Epithelial cell of esophagus (primary cell): ENCODE measurements around the gene HOXA11.

ENCODE experiments used
- DNase-seq: peaks from one replicate; pipeline ENCODE4 v3.0.0; 2010; ENCODE audit warnings: low read depth
- H3K4me3 ChIP-seq: 2 replicates; pipeline ENCODE4 v1.5.1; 2011; ENCODE audit warnings: mild to moderate bottlenecking, low read length, control low read depth
- CTCF ChIP-seq: IDR thresholded peaks from 2 replicates; pipeline ENCODE4 v1.5.1; 2011; ENCODE audit warnings: low read depth, mild to moderate bottlenecking, low read length, control low read depth, inconsistent platforms; ENCODE audit not compliant: insufficient read depth; ENCODE audit errors: missing control alignments

HOXA11 gene

GRCh38 chr7:27197137-27198042 lies 12.4 kb upstream of the HOXA11 start:
- no peak for TF ChIP-seq CTCF
- H3K4me3 ChIP-seq = no peak overlapping the region

GRCh38 chr7:27196287-27196767 lies 11.3 kb upstream of the HOXA11 start:
- DNase-seq = peak; percentile 78
- TF ChIP-seq CTCF = peak; percentile 80
- no peak overlapping the region for H3K4me3 ChIP-seq

More at GRCh38 chr7:27197137-27198042, 12.4 kb upstream of the HOXA11 start:
- no peak for DNase-seq

- H3K4me3 ChIP-seq = no peak overlapping the region
- TF ChIP-seq CTCF = no peak
- DNase-seq = no peak
Observed at GRCh38 chr7:27194686-27195379, 9.8 kb upstream of the HOXA11 start.

- no peak for DNase-seq
- no peak overlapping the region for H3K4me3 ChIP-seq
- no peak for TF ChIP-seq CTCF
Observed at GRCh38 chr7:27194002-27194352, 8.9 kb upstream of the HOXA11 start.

- no peak for DNase-seq
- TF ChIP-seq CTCF = no peak
- H3K4me3 ChIP-seq = no peak overlapping the region
Observed at GRCh38 chr7:27193335-27194001, 8.4 kb upstream of the HOXA11 start.

- no peak for DNase-seq
- H3K4me3 ChIP-seq = no peak overlapping the region
- TF ChIP-seq CTCF = no peak
Observed at GRCh38 chr7:27192546-27193334, 7.7 kb upstream of the HOXA11 start.
